Measurements from ENCODE around the gene PLCD3.

DNA sequence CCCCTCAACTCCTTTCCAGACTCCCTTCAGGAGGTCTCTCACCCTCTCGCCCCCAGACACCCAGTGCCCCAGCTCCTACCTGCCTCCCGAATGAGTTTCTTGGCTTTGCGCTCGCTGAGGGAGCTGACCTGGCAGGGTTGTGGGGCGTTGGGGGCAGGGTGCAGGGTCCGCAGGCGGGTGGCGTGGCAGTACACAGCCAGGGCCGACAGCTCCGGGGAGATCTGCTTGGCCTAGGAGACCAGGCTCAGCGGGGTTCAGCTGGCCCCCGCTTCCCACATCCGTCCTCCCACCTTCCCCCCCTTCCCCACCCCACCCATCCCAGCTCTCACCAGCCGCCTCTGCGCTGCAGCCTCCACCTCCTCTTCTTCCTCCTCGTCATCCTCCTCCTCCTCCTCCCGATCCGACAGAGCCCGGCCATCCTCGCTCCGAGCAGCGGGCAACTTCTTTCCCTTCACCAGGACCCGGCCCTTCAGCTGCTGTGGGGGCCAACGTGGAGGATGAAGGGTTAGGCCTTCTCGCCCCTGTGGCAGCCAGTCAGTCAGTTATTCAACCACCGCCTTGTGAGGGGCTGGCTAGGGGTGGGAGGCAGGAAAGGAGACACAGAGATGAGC, 17.2 kb downstream of the PLCD3 start:
- no peak for TF ChIP-seq HCFC1 (IDR thresholded peaks at IDR 0.05; ENCODE audit: low read length)
- TF ChIP-seq, protein P1, sequence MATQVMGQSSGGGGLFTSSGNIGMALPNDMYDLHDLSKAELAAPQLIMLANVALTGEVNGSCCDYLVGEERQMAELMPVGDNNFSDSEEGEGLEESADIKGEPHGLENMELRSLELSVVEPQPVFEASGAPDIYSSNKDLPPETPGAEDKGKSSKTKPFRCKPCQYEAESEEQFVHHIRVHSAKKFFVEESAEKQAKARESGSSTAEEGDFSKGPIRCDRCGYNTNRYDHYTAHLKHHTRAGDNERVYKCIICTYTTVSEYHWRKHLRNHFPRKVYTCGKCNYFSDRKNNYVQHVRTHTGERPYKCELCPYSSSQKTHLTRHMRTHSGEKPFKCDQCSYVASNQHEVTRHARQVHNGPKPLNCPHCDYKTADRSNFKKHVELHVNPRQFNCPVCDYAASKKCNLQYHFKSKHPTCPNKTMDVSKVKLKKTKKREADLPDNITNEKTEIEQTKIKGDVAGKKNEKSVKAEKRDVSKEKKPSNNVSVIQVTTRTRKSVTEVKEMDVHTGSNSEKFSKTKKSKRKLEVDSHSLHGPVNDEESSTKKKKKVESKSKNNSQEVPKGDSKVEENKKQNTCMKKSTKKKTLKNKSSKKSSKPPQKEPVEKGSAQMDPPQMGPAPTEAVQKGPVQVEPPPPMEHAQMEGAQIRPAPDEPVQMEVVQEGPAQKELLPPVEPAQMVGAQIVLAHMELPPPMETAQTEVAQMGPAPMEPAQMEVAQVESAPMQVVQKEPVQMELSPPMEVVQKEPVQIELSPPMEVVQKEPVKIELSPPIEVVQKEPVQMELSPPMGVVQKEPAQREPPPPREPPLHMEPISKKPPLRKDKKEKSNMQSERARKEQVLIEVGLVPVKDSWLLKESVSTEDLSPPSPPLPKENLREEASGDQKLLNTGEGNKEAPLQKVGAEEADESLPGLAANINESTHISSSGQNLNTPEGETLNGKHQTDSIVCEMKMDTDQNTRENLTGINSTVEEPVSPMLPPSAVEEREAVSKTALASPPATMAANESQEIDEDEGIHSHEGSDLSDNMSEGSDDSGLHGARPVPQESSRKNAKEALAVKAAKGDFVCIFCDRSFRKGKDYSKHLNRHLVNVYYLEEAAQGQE (IDR thresholded peaks at IDR 0.05; ENCODE audit: low read depth, low read length), result no peak
- TF ChIP-seq ETV6 (conservative IDR thresholded peaks at IDR 0.05 in 1 of 2, IDR thresholded peaks at IDR 0.05 in 1 of 2; ENCODE audit: borderline replicate concordance in 1 of 2, low read depth in 1 of 2), result no peak
- TF ChIP-seq BRCA1 (IDR thresholded peaks at IDR 0.05; ENCODE audit: low read depth, low read length), result no peak
- TF ChIP-seq JUND (IDR thresholded peaks at IDR 0.05; ENCODE audit: low read depth, low read length), result no peak
